GM12878 (cell line): ENCODE data around the gene IL16. TPM values are rescaled to one million over a fixed set of nuclear protein-coding genes. Genes with fewer than 3 reads are reported as not detected.

ENCODE experiments used
- CREB1 ChIP-seq: IDR thresholded peaks from 2 replicates; pipeline ENCODE4 v1.6.1; 2012; ENCODE audit warnings: low read depth, mild to moderate bottlenecking, inconsistent platforms
- EED ChIP-seq: sonication (generic); IDR thresholded peaks from 2 replicates; pipeline ENCODE4 v1.6.1; 2016; ENCODE audit warnings: antibody characterized with exemption, low read depth
- HDGF ChIP-seq: fragments of 450-650 bp; IDR thresholded peaks from 2 replicates; pipeline ENCODE4 v1.6.1; 2016; ENCODE audit warnings: antibody characterized with exemption
- KLF5 ChIP-seq: fragments of 450-650 bp; IDR thresholded peaks from 2 replicates; pipeline ENCODE4 v1.6.1; 2014; ENCODE audit warnings: mild to moderate bottlenecking; ENCODE audit not compliant: partially characterized antibody
- MEF2A ChIP-seq: IDR thresholded peaks from 2 replicates; pipeline ENCODE4 v1.6.1; 2011; ENCODE audit warnings: low read depth, mild to moderate bottlenecking, low read length, moderate library complexity; ENCODE audit not compliant: insufficient read depth
- MYC ChIP-seq: IDR thresholded peaks from 2 replicates; pipeline ENCODE4 v1.6.1; 2011; ENCODE audit warnings: mild to moderate bottlenecking, low read length, moderate library complexity, inconsistent platforms; ENCODE audit not compliant: insufficient read depth, insufficient replicate concordance, insufficient read length, severe bottlenecking
- NFYB ChIP-seq: IDR thresholded peaks from 2 replicates; pipeline ENCODE4 v1.6.1; 2011; ENCODE audit warnings: low read depth, mild to moderate bottlenecking, low read length, improper control_type of control experiment, moderate library complexity; ENCODE audit not compliant: insufficient read depth
- POU2F2 ChIP-seq: IDR thresholded peaks from 3 replicates; pipeline ENCODE4 v1.6.1; 2011; ENCODE audit warnings: low read depth, mild to moderate bottlenecking, low read length, borderline replicate concordance
- RAD51 ChIP-seq: fragments of 450-650 bp; IDR thresholded peaks from 2 replicates; pipeline ENCODE4 v1.6.1; 2016; ENCODE audit warnings: moderate library complexity, mild to moderate bottlenecking, inconsistent platforms
- RFX5 ChIP-seq: IDR thresholded peaks from 2 replicates; pipeline ENCODE4 v1.6.1; 2011; ENCODE audit warnings: low read depth, low read length, improper control_type of control experiment
- SMARCA5 ChIP-seq: fragments of 450-650 bp; IDR thresholded peaks from 2 replicates; pipeline ENCODE4 v1.6.1; 2017; ENCODE audit warnings: mild to moderate bottlenecking
- SPI1 ChIP-seq: IDR thresholded peaks from 2 replicates; pipeline ENCODE4 v1.6.1; 2011; ENCODE audit warnings: low read depth, mild to moderate bottlenecking, low read length, moderate library complexity, borderline replicate concordance; ENCODE audit not compliant: insufficient read depth
- SREBF2 ChIP-seq: IDR thresholded peaks from 2 replicates; pipeline ENCODE4 v1.6.1; 2012; ENCODE audit warnings: mild to moderate bottlenecking, low read length
- TARDBP ChIP-seq: IDR thresholded peaks from 2 replicates; pipeline ENCODE4 v1.6.1; 2016; ENCODE audit warnings: borderline replicate concordance
- TCF12 ChIP-seq: IDR thresholded peaks from 2 replicates; pipeline ENCODE4 v1.6.1; 2011; ENCODE audit warnings: low read depth, mild to moderate bottlenecking, low read length
- ZBED1 ChIP-seq: IDR thresholded peaks from 2 replicates; pipeline ENCODE4 v1.6.1; 2016; ENCODE audit warnings: borderline replicate concordance
- ZNF384 ChIP-seq: IDR thresholded peaks from 2 replicates; pipeline ENCODE4 v1.6.1; 2012; ENCODE audit warnings: low read depth, mild to moderate bottlenecking, low read length, improper control_type of control experiment, borderline replicate concordance
- ZSCAN29 ChIP-seq: fragments of 450-650 bp; IDR thresholded peaks from 2 replicates; pipeline ENCODE4 v1.6.1; 2017; ENCODE audit warnings: mild to moderate bottlenecking, moderate library complexity
- polyA plus RNA-seq, 11 experiments: library from polyadenylated mRNA; depleted of rRNA in 4 of 11; unstranded in 6 of 11; stranded (reverse) in 5 of 11; fragments of >200 nt; fragmentation: Nextera tagmentation in 4 of 11; fragmentation: Illumina TruSeq in 1 of 11; extraction: Ambion mirVana in 4 of 11; extraction: Trizol in 1 of 11; gene quantifications; 1 replicate in 1 of 11; 2 replicates in 10 of 11; pipeline versions ENCODE4 v1.2.1 to v1.2.3, GENCODE V29; 2011 to 2016; ENCODE audit warnings: inconsistent platforms in 2 of 11, missing spikeins in 2 of 11, low read depth in 1 of 11
- total RNA-seq, 4 experiments: library from RNA; depleted of rRNA in 3 of 4; stranded (reverse); fragments of >200 nt in 3 of 4; fragmentation: Illumina TruSeq in 1 of 4; extraction: Trizol in 1 of 4; gene quantifications; 2 replicates each; pipeline versions ENCODE4 v1.2.1 to v1.2.3, GENCODE V29; 2013 to 2021
- TF ChIP-seq, protein P1 (sequence below): IDR thresholded peaks from 2 replicates; pipeline ENCODE4 v1.6.1; 2012; ENCODE audit warnings: low read depth, low read length, improper control_type of control experiment
- TF ChIP-seq, protein P2 (sequence below): fragments of 450-650 bp; IDR thresholded peaks from 2 replicates; pipeline ENCODE4 v1.6.1; 2017; ENCODE audit warnings: antibody characterized with exemption, mild to moderate bottlenecking, moderate library complexity
- TF ChIP-seq, protein P3 (sequence below): fragments of 450-650 bp; IDR thresholded peaks from 2 replicates; pipeline ENCODE4 v1.6.1; 2016; ENCODE audit warnings: mild to moderate bottlenecking
- TF ChIP-seq, protein P4 (sequence below): fragments of 450-650 bp; IDR thresholded peaks from 2 replicates; pipeline ENCODE4 v1.6.1; 2014; ENCODE audit warnings: mild to moderate bottlenecking
- TF ChIP-seq, protein P5 (sequence below): IDR thresholded peaks from 2 replicates; pipeline ENCODE4 v1.6.1; 2011; ENCODE audit warnings: borderline replicate concordance, low read depth, mild to moderate bottlenecking, moderate library complexity, low read length; ENCODE audit not compliant: insufficient read depth, poor library complexity, severe bottlenecking

The IL16 gene
- total and polyA plus RNA-seq, 10 of the 15 experiments (the other 5 are each of a cell fraction or from before 2014, with no cell fraction given) = 21.7 to 206 (median 44.5) TPM

DNA sequence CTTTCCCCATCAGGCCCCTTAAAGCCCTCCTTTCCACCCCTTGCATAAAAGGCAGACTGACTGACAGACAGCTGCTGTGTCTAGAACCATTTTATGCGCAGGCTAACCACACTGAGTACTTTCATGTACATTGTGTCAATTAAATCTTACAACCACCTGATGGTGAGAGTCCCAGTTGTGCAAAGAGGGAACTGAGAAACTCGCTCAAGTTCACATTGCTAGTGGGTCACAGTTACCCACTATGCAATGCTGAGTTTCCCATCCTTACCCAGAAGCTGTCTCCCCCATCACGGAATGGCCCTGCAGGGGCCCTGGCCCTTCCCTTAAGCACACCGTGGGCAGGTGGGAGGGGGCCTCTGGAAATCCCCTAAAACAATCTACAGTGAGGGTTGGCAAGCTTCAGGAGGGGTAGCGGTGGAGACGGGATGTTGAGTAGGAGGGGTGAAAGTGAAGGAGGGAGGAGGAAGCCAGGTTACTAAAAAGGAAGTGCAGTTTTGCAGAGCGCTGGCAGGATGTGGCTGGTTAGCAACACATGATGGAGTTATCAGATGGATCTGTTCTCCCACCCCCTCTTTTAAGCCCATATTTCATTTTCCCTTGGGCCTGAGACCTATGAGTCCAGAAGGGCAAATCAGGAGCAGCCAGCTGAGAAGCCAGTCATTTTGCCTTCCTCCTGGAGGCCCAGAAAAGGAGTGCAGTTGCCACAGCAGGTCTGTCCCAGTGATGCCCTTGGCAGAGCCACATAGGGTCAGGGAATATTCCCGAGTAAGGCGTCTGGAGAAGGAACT, 97.2 kb downstream of the IL16 start (continued):
- TF ChIP-seq TARDBP (peak; percentile 71), CREB1 (no peak), POU2F2 (peak; percentile 91), TCF12 (peak; percentile 89; the same call in 1 of the 2 replicates), KLF5 (peak; percentile 50), MEF2A (0 out of 2 replicates have a peak, but pooled peaks have one; percentile 56), MYC (no peak), SPI1 (peak; percentile 94), ZNF384 (no peak; the same call in 1 of the 2 replicates), ZSCAN29 (no peak), SREBF2 (no peak), ZBED1 (peak; percentile 88), EED (peak; percentile 96), HDGF (peak; percentile 93; the same call in 1 of the 2 replicates), SMARCA5 (peak; percentile 94), RAD51 (peak; percentile 56; the same call in 1 of the 2 replicates), NFYB (no peak), RFX5 (peak; percentile 97)
- TF ChIP-seq, protein P1, sequence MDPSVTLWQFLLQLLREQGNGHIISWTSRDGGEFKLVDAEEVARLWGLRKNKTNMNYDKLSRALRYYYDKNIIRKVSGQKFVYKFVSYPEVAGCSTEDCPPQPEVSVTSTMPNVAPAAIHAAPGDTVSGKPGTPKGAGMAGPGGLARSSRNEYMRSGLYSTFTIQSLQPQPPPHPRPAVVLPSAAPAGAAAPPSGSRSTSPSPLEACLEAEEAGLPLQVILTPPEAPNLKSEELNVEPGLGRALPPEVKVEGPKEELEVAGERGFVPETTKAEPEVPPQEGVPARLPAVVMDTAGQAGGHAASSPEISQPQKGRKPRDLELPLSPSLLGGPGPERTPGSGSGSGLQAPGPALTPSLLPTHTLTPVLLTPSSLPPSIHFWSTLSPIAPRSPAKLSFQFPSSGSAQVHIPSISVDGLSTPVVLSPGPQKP = peak; percentile 67; the same call in 1 of the 2 replicates
- TF ChIP-seq, protein P2, sequence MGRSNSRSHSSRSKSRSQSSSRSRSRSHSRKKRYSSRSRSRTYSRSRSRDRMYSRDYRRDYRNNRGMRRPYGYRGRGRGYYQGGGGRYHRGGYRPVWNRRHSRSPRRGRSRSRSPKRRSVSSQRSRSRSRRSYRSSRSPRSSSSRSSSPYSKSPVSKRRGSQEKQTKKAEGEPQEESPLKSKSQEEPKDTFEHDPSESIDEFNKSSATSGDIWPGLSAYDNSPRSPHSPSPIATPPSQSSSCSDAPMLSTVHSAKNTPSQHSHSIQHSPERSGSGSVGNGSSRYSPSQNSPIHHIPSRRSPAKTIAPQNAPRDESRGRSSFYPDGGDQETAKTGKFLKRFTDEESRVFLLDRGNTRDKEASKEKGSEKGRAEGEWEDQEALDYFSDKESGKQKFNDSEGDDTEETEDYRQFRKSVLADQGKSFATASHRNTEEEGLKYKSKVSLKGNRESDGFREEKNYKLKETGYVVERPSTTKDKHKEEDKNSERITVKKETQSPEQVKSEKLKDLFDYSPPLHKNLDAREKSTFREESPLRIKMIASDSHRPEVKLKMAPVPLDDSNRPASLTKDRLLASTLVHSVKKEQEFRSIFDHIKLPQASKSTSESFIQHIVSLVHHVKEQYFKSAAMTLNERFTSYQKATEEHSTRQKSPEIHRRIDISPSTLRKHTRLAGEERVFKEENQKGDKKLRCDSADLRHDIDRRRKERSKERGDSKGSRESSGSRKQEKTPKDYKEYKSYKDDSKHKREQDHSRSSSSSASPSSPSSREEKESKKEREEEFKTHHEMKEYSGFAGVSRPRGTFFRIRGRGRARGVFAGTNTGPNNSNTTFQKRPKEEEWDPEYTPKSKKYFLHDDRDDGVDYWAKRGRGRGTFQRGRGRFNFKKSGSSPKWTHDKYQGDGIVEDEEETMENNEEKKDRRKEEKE = no peak
- TF ChIP-seq, protein P3, sequence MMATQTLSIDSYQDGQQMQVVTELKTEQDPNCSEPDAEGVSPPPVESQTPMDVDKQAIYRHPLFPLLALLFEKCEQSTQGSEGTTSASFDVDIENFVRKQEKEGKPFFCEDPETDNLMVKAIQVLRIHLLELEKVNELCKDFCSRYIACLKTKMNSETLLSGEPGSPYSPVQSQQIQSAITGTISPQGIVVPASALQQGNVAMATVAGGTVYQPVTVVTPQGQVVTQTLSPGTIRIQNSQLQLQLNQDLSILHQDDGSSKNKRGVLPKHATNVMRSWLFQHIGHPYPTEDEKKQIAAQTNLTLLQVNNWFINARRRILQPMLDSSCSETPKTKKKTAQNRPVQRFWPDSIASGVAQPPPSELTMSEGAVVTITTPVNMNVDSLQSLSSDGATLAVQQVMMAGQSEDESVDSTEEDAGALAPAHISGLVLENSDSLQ = peak; percentile 97
- TF ChIP-seq, protein P4, sequence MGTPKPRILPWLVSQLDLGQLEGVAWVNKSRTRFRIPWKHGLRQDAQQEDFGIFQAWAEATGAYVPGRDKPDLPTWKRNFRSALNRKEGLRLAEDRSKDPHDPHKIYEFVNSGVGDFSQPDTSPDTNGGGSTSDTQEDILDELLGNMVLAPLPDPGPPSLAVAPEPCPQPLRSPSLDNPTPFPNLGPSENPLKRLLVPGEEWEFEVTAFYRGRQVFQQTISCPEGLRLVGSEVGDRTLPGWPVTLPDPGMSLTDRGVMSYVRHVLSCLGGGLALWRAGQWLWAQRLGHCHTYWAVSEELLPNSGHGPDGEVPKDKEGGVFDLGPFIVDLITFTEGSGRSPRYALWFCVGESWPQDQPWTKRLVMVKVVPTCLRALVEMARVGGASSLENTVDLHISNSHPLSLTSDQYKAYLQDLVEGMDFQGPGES = no peak
- TF ChIP-seq, protein P5, sequence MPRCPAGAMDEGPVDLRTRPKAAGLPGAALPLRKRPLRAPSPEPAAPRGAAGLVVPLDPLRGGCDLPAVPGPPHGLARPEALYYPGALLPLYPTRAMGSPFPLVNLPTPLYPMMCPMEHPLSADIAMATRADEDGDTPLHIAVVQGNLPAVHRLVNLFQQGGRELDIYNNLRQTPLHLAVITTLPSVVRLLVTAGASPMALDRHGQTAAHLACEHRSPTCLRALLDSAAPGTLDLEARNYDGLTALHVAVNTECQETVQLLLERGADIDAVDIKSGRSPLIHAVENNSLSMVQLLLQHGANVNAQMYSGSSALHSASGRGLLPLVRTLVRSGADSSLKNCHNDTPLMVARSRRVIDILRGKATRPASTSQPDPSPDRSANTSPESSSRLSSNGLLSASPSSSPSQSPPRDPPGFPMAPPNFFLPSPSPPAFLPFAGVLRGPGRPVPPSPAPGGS = peak; percentile 88
